GM19395 (cell line): ENCODE measurements around the gene KCTD5.

Source experiments
- ATAC-seq: cut with Tn5 transposase; IDR thresholded peaks from one replicate; pipeline ENCODE4 v1.9.1; 2021; ENCODE audit warnings: mild to moderate bottlenecking, moderate library complexity; ENCODE audit not compliant: unreplicated experiment

Gene KCTD5

DNA sequence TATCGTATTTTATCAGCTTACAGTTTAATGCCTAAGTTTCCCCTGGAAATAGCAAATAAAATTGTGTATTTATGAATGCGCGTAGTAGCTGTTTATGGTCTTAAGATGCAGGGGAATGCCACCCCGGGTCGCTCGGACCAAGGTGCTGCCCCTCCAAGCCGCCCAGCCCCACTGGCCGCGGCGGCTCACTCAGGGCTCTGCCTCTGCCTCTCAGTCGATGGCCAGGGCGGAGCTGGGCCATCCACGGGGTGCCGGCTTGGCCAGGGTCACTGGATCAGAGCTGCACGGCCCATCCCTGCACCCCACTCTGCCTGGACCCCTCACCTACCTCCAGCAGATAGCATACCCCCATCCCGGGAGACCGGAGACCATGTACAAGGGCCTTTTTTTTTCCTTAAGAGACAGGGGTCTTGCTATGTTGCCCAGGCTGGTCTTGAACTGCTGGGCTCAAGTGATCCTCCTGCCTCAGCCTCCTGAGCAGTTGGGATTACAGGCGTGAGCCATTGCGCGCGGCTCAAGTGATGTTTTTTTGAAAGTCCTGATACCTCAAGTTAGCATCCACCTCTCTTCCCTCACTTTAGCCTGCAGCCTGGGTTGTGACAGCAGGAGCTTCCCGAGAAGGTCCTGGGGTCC, 26.7 kb downstream of the KCTD5 start:
- ATAC-seq, result no peak

DNA sequence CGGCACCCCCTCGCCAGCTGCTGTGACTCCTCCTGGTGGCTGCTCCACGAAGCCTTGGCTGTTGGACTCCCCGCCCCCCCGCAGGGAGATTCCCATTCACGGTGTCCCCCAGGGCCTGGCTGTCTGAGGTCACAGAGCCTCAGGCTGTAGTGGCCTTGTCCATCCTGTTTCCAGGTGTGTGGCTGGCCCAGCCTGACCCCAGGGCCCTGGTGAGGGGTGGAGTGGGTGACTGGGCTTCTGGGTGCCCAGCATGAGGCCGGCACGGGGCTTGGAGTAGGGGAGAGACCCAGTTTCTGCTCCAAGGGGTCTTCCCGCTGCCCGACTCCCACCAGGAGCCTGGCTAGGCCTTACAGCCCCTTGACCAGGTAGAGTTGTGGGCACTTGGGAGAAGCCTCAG, 27.3 kb downstream of the KCTD5 start:
- ATAC-seq, result no peak

DNA sequence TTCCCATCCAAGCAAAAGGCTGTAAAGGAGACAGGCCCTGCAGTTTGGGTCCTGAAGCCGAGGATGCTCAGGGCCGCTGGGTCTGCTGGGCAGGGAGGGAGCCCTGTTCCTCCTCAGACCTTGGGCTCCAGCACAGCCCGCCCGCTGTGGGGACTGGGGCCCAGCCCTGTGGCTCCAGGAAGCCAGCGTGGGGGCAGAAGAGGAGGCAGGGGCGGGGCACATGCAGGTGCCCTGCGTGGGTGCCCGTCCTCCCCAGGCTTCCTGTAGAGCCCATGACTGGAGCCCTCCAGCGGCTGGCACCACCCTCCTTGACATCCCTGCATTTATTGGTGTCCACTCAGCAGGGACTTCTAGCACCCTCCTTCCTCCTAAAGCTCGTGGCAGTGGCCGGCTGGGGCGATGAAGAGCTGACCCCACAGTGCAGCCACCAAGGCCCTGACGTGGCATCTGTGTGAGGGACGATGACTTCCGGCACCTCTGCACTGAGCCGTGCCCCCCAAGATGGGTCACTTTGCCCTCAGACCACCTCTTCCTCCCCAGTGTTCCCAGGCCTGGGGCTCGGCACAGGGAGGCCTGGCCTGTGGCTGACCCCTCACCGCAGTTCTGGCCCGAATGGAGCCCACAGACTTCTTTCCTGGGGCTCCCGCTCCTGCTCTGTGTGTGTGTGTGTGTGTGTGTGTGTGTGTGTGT, 27.8 kb downstream of the KCTD5 start:
- ATAC-seq, result no peak

DNA sequence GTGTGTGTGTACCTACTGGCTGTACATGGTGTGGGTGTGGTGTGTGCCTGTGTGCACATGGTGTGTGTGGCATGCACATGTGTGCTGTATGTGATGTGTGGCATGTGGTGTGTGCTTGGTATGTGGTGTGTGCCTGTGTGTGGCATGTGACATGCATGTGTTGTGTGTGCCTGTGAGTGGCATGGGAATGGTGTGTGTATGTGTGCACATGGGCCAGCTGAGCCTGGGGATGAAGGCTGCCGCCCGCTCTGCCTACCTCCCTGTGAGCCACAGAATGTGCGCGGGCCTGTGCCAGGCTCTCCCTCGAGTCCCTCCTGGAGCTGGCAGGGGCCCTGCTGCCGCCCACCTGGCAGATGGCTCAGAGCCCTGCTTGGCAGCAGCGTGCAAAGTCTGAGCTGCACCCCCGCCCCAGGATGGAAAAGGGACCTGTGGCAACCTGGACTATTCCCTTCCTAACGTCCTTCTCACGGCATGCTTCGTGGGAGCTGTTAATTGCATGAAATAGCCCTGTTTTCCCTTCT, 28.4 kb downstream of the KCTD5 start:
- no peak for ATAC-seq

DNA sequence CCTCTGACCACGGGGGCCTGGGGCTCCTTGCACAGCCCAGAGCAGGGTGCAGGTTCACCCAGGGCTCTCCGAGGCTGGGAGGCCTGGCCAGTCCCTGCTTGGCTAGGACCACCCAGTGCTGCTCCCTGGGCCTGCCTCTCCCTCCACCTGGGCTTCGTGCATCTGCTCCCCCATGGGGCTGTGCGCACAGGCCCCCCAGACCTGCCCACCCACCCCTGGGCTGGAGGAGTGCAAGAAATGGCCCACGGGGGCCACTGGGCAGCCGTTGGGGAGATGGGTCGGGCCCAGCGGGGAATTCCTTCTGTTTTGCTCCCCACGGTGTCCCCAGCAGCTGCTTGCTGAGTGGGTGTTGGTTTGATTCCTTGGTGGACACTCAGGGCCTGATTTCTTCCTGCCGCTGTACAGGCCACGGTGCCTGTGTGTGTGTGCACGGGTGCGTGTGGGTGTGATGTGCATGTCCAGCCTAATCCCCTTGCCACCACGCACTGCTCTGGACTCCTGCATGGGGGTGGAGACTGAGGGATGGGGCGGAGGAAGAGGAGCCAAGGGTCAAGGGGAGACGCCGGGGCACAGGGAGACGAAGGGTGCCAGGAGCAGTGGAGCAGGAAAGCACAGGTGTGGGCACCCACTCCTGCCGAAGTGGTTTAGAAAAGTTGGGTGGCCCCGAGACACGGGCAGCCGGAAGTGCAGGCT, 29.2 kb downstream of the KCTD5 start:
- ATAC-seq, result no peak

DNA sequence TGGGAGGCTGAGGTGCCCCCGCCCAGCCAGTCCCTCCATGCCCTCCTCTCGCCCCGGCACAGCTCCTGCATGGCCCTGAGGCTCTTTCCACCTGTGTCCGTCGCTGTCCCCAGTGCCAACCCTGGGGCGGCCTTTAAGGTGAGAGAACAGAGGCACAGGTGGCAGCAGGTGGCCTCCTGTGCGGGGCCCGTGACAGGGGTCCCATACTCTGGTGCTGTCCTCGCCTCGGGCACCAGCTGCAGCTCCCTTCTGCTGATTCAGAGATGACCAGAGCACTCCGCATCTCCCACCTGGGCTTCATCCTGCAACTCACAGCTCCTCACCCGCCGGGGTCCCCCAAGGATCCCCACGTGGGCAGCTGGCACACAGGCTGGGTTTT, 29.7 kb downstream of the KCTD5 start:
- ATAC-seq, result no peak

DNA sequence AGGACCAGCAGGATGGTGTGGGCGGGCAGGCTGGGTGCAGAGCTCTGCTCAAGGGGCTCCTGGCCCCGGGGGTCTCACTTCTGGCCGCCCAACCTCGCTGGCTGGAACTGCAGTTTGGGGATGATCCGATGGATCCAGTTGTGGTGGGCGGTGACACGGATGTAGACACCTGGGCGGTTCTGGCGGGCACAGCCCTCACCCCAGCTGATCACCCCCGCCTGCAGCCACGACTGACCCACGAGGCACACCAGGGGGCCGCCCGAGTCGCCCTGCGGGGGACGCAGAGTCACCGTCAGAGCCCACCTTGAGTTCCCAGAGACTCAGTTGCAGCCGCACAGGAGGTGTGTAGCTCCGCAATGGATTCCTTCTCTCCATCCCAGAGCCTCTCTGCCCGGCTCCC, 30.2 kb downstream of the KCTD5 start:
- no peak for ATAC-seq

DNA sequence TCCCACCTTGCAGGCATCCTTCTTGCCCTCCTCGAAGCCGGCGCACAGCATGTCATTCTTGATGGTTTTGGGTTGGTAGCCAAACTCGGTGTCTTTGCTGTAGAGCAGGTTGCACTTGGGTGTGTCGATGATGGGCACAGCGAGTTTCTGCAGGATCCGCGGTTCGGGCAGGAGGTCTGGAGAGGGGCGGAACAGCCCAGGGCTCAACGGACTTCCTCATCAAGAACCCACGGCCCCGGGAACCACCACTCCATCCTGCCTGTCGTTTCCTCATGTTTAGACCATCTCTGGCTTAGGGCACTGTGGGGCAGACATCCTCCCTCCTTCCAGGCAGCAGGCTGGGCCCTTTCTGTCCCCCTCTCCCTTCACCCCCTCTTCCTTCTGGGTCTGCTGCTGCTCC, 31.2 kb downstream of the KCTD5 start:
- ATAC-seq, result no peak

DNA sequence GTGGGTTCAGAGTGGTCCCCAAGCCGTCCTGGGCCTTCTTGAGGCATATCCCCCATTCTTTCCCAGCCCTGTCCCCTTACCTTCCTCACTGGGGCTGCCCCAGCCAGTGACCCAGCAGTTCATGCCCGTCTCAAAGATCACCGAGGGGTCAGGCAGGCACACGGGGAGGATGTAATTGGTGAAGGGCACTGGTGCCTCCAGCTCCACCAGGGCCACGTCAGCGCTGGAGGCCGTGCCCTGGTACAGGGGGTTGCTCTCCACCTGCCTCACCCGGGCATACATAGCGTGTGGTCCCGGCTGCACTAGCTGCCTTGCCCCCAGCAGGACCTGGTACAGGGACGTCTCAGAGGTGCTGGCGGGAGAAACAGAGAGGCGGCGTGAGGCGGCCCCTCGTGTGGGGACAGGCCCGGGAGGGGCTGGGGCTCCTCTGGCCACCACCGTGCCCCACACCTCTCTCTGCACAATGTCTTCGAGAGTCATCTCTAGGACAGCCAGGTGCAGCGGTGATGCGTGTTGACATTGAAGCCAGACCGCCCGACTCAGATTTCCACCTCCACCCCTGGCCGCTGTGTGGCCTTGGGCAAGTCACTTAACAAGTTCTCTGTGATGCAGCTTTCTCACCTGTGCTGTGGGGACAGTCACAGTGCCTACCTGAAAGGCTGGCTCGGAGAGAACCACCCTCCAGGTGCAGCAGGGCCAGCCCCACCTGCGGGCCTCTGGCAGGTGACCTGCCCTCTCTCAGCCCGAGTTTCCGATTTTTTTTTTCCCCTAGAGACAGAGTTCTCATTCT, 31.9 kb downstream of the KCTD5 start:
- no peak for ATAC-seq

DNA sequence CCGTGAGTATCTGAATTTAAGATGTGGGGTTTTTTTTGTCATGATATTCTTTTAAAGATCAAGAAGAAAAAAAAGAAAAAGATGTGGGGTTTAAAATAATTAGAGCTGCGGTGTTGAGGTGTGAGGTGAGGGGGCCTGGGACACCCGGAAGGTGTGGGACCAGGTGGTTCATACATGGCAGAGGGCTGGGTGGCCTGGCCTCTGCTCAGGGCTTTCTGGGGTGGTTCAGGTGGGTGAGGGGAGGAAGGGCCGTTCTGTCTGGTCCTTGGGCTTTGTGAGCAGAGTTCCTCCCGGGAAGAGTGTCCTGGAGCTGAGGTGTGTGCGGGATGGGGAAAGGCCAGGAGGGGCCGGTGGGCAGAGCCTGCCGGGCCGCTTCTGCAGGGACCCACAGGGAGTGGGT, 32.7 kb downstream of the KCTD5 start:
- ATAC-seq, result no peak

DNA sequence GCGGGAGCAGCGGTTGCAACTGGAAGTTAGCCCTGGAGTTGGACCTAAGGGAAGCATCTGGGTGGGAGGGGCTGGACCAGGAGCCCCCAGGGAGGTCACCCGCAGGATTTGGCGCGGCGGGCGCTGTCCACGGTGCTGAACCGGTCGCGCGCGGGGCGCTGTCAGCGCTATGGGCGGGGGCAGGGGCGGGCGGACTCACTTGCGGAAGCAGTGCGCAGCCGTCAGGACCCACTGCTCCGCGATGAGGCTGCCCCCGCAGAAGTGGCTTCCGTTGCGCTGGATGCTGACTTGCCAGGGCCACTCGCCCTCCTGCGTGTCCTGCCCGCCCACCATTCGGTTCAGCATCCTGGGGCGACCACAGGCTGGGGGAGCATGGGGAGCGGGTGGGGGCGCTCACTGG, 33.2 kb downstream of the KCTD5 start:
- ATAC-seq, result no peak

DNA sequence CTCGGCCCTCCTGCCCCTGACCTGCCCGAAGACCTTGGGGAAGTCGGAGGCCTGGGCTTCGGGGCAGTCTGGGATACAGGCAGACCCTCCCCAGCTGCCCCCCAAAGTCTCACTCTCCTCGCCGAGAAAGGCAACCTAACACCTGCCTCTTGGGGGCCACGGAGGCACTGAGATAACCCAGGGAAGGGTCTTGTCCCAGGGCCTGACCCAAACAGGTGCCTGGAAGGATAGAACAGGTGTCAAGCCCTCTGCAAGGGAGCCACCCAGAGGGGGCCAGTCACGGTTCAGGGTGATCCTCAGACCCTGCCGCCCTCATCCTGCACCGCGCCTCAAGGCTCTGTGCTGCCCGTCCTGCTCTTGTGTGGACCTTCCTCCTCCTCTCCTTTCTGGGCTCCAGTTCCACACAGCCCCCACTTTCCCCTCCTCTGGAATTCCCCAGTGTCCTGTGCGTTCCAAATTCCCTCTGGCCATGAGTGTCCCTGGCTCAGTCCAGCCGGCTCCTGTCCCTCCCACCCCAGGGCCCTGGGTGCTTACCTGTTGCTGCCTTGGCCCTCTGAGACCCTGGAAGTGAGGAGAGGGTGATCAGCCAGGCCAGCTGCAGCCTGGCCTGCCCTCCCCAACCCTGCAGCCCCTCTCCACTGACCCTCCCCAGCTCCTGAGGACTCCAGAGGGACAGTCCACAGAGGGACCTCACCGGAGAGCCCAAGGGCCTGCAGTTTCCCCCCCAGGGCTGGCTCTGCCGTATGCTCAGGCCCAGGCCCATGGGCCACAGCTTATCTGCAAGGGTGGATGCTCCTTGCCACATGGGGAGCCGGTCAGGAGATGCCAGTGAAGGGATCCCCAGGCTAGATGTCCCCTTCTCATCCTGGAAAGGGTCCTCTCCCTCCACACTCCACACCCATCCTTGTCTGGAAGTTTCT, 33.9 kb downstream of the KCTD5 start:
- no peak for ATAC-seq

DNA sequence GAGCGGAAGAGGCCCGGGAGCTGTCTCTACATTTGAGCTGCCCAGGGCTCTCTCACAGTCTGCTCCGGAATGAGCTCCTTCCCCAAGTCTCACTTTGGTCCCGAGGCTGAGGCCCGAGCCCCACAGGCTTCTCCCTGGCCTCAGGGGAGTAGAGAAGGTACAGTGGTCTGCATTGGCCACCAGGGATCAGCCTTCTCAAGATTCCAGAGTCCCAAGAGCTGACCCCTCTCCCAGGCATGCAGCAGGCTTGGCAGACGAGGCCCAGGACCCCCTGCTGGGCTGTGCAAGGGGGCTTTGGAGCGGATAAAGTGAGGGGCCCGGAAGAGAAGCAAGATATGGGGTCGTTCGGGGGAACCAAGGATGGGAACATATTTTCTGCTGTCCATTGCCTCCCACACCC, 34.6 kb downstream of the KCTD5 start:
- no peak for ATAC-seq

DNA sequence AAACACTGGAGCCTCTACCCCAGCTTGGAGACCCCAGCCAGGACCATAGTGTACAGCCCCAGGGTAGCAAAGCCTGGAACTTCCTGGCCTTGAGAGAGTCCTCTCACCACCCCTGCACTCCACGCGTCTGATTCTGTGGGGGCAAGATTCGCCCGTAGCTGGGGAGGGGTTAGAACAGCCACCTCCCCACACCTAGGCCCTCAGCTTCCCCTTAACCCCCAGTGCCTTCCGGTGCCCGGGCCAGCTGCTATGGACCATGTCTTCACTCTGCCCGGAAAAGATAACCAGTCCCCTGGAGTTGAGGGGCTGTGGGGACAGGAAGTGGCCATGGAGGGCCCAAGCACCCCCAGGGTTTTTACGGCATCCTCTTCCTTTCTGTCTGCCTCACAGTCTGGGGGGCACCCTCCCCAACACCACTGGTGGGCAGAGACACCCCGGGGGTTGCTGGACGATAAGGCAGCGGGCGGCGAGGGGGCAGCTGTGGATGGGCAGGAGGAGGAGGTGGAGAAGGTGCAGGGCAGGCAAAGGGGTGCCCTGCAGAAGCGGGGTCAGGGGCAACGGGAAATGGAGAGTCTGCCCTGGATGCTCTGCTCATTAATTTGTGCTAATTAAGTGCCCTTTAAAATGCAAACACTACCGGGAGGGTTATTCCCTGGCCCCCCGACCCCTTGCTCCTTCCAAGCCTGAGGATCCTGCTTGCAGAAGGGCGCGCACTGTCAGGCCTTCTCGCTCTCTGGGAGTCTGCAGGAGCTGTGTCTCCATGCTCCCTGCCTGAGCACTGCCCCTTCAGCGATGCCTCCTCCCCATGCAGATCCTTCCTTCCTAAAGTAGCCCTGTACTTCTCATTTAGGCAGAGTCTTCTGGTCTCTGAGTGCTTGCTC, 35.3 kb downstream of the KCTD5 start:
- ATAC-seq, result no peak

DNA sequence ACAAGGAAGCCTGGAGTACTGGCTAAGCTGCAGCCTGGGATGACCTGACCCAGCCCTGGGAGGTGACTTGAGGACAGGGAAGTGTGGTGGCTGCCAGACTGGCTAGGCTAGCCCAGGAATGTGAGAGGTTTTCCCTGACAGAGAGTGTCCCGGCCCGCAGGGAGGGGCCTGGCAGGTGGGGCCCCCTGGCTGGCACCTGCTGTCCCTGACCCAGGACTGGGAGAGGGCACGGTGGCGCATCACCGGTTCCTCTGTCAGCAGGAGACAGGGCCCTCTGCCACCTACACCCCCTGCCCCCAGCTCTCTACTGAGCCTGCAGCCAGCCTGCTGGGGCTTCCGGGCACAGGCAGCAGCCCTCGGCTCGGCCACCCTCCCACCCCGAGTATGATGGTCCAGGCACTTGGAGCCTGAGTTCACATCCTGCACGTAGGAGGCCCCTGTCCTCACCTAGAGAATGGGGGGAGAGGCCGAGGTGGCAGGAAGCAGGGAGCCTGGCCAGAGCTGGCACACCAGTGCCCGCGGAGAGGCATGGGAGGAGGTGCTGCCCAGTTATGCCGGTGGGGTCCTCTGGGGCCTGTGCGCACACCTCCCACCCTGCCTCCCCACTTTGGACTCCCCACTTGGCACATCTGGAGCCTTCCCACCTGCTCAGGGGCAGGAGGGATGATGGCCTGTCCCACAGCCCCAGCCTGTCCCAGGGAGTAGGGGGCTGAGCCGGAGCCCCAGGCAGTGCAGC, 37.2 kb downstream of the KCTD5 start:
- ATAC-seq, result no peak

DNA sequence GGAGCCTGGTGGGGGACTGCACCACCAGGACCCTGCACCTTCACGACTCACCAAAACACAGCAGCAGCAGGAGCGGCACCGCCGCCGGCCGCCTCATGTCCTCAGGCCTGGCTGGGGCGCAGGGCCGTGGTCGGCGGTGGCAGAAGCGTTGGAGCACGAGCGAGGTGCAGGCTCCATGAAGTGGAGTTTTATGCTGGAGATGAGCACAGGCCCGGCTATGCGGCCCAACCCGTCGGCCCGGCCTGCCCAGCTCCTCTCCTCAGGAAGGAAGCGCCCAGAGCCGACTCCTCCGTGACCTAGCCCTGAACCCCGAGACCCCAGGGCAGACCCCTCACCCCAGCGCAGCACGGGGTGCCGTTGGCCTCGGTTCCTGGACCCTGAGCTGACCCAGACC, 37.7 kb downstream of the KCTD5 start, which contains the start of gene PRSS27:
PRSS27 (minus strand) TSS at position 161 of the 394 bp plus-strand sequence; CDS start at position 97, 64 bp downstream.
- no peak for ATAC-seq

DNA sequence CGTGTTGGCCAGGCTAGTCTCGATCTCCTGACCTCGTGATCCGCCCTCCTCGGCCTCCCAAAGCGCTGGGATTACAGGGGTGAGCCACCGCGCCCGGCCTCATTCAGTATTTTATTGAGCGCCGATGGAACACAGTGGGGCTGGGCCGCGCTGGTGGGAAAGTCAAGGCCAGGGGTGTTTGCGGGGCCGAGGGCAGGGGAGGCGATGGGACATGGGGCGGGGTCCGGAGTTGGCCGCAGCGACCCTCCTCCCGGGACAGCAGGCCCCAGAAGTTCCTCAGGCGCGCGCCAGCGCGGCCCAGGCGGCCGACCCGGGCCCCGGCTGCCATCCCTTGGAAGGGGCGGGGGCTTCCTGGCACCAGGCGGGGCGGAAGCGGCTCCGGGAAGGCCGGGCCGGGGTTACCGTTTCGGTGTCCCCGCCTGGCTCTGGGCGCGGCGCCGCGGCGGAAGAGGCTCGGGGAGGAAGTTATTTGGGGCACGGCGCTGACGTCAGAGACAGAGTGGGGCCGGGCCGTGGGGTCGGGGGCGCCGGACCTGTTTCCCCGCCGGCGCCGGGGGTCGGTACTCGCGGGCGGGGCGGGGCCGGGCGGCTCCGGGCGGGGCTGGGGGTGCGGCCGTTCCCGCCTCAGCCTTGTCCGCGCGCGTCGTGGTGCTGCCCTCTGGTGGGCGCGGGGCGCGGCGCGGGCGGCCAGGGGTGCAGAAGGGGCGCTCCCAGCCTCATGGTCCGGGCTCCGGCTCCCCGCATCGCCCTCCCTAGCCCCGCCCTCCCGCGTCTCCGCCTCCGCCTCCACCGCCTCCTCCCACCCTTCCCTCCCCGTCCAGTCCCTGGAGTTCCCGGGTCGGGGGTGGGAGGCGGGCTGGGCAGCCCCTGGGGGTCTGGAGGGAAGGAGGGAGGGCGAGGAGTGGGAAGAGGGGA, 38.7 kb downstream of the KCTD5 start:
- peak; percentile 72 for ATAC-seq
